Liver (tissue), 9 donors: Measurements from ENCODE around the gene FAM241A. TPM values are rescaled to one million over a fixed set of nuclear protein-coding genes. Genes with fewer than 3 reads are reported as not detected.

Source experiments
- DNase-seq: peaks from one replicate; pipeline ENCODE4 v3.0.0-alpha.2; 2017; ENCODE audit warnings: low spot score
- H3K27ac ChIP-seq, 2 donors: one replicate each; pipeline ENCODE4 v1.7.0; 2013; ENCODE audit warnings: inconsistent platforms in 2 of 2, low read length in 2 of 2, control low read depth in 1 of 2, low read depth in 1 of 2, mild to moderate bottlenecking in 1 of 2
- H3K27me3 ChIP-seq, 4 donors: one replicate each; pipeline versions ENCODE4 v1.6.1 to v1.7.0; 2013; ENCODE audit warnings: low read length in 3 of 4, inconsistent platforms in 1 of 4, mild to moderate bottlenecking in 1 of 4, moderate library complexity in 1 of 4; ENCODE audit not compliant: control insufficient read depth in 4 of 4, insufficient read depth in 4 of 4
- H3K36me3 ChIP-seq, 4 donors: one replicate each; pipeline versions ENCODE4 v1.6.1 to v1.7.0; 2013; ENCODE audit warnings: low read length in 3 of 4, mild to moderate bottlenecking in 3 of 4, low read depth in 1 of 4, moderate library complexity in 1 of 4; ENCODE audit not compliant: control insufficient read depth in 4 of 4, insufficient read depth in 3 of 4
- H3K4me1 ChIP-seq, 4 donors: one replicate each; pipeline versions ENCODE4 v1.6.1 to v1.7.0; 2013; ENCODE audit warnings: low read length in 3 of 4, mild to moderate bottlenecking in 3 of 4, moderate library complexity in 1 of 4; ENCODE audit not compliant: control insufficient read depth in 4 of 4, insufficient read depth in 4 of 4
- H3K4me3 ChIP-seq, 3 donors: one replicate each; pipeline versions ENCODE4 v1.6.1 to v1.7.0; 2013; ENCODE audit warnings: low read length in 3 of 3, control low read depth in 1 of 3, low read depth in 1 of 3, mild to moderate bottlenecking in 1 of 3
- H3K9ac ChIP-seq, 2 donors: one replicate each; pipeline ENCODE4 v1.7.0; 2013; ENCODE audit warnings: low read length in 2 of 2, mild to moderate bottlenecking in 2 of 2, moderate library complexity in 2 of 2, control low read depth in 1 of 2, low read depth in 1 of 2
- H3K9me3 ChIP-seq, 4 donors: one replicate each; pipeline versions ENCODE4 v1.6.1 to v1.7.0; 2013; ENCODE audit warnings: low read length in 3 of 4; ENCODE audit not compliant: control insufficient read depth in 4 of 4
- ATF3 ChIP-seq: IDR thresholded peaks from 2 replicates; pipeline ENCODE4 v1.6.1; 2016; ENCODE audit warnings: antibody characterized with exemption
- CTCF ChIP-seq: fragments of 150-350 bp; IDR thresholded peaks from 2 replicates; pipeline ENCODE4 v1.5.1; 2017; ENCODE audit warnings: improper control_type of control experiment, low read depth, low read length; ENCODE audit not compliant: missing input control
- EGR1 ChIP-seq, 2 donors: IDR thresholded peaks; 2 replicates each; pipeline ENCODE4 v1.6.1; 2016 to 2018; ENCODE audit warnings: antibody characterized with exemption in 2 of 2, low read depth in 2 of 2
- FOXA1 ChIP-seq: IDR thresholded peaks from 2 replicates; pipeline ENCODE4 v1.6.1; 2016; ENCODE audit warnings: antibody characterized with exemption
- FOXA2 ChIP-seq: IDR thresholded peaks from 2 replicates; pipeline ENCODE4 v1.6.1; 2016; ENCODE audit warnings: antibody characterized with exemption
- GABPA ChIP-seq, 2 donors: IDR thresholded peaks in 1 of 2; conservative IDR thresholded peaks in 1 of 2; 2 replicates each; pipeline ENCODE4 v1.6.1; 2016; ENCODE audit warnings: antibody characterized with exemption in 2 of 2, mild to moderate bottlenecking in 1 of 2, moderate library complexity in 1 of 2
- HNF4A ChIP-seq, 2 donors: conservative IDR thresholded peaks; 2 replicates each; pipeline ENCODE4 v1.6.1; 2016; ENCODE audit warnings: antibody characterized with exemption in 2 of 2, mild to moderate bottlenecking in 2 of 2
- HNF4G ChIP-seq: IDR thresholded peaks from 2 replicates; pipeline ENCODE4 v1.6.1; 2016; ENCODE audit warnings: antibody characterized with exemption
- JUND ChIP-seq, 2 donors: IDR thresholded peaks; 2 replicates each; pipeline ENCODE4 v1.6.1; 2016; ENCODE audit warnings: antibody characterized with exemption in 2 of 2
- MAX ChIP-seq: IDR thresholded peaks from 2 replicates; pipeline ENCODE4 v1.6.1; 2016; ENCODE audit warnings: antibody characterized with exemption
- NR2F2 ChIP-seq: IDR thresholded peaks from 2 replicates; pipeline ENCODE4 v1.6.1; 2016; ENCODE audit warnings: antibody characterized with exemption
- RAD21 ChIP-seq, 2 donors: IDR thresholded peaks; 2 replicates each; pipeline ENCODE4 v1.6.1; 2016; ENCODE audit warnings: antibody characterized with exemption in 2 of 2, mild to moderate bottlenecking in 2 of 2
- REST ChIP-seq: IDR thresholded peaks from 2 replicates; pipeline ENCODE4 v1.6.1; 2016; ENCODE audit warnings: antibody characterized with exemption, mild to moderate bottlenecking
- RXRA ChIP-seq, 2 donors: IDR thresholded peaks; 2 replicates each; pipeline ENCODE4 v1.6.1; 2017 to 2018; ENCODE audit warnings: antibody characterized with exemption in 2 of 2, mild to moderate bottlenecking in 1 of 2
- SP1 ChIP-seq: IDR thresholded peaks from 2 replicates; pipeline ENCODE4 v1.6.1; 2018; ENCODE audit warnings: antibody characterized with exemption, mild to moderate bottlenecking
- TAF1 ChIP-seq: conservative IDR thresholded peaks from 2 replicates; pipeline ENCODE4 v1.6.1; 2016; ENCODE audit warnings: antibody characterized with exemption, mild to moderate bottlenecking
- YY1 ChIP-seq: IDR thresholded peaks from 2 replicates; pipeline ENCODE4 v1.6.1; 2016; ENCODE audit warnings: antibody characterized with exemption, mild to moderate bottlenecking
- WGBS: extraction: QIAGEN DNeasy Blood & Tissue Kit; methylation state at CpG from one replicate; pipeline ENCODE4 v1.1.7; 2013; 5-methylcytosine and 5-hydroxymethylcytosine counted together
- polyA plus RNA-seq, 2 donors: library from polyadenylated mRNA; stranded (reverse) in 1 of 2; unstranded in 1 of 2; fragments of 200-250 nt in 1 of 2; fragments of >200 nt in 1 of 2; fragmentation: Nextera tagmentation in 1 of 2; extraction: Ambion mirVana in 1 of 2; gene quantifications; one replicate each; pipeline versions ENCODE4 v1.2.1 to v1.2.3, GENCODE V29; 2013 to 2015
- total RNA-seq, 2 donors: library from RNA; depleted of rRNA; stranded (reverse); fragments of >200 nt; gene quantifications; one replicate each; pipeline ENCODE4 v1.2.3, GENCODE V29; 2014
- TF ChIP-seq, protein P1 (sequence below): IDR thresholded peaks from 2 replicates; pipeline ENCODE4 v1.6.1; 2016; ENCODE audit warnings: antibody characterized with exemption
- donor health status: healthy.
- donor health status: healthy.
- donor health status: healthy.
- donor health status: healthy.
- donor health status: healthy.

FAM241A gene
- total and polyA plus RNA-seq, 4 donors: 1.1 to 2.3 (median 1.7) TPM

DNA sequence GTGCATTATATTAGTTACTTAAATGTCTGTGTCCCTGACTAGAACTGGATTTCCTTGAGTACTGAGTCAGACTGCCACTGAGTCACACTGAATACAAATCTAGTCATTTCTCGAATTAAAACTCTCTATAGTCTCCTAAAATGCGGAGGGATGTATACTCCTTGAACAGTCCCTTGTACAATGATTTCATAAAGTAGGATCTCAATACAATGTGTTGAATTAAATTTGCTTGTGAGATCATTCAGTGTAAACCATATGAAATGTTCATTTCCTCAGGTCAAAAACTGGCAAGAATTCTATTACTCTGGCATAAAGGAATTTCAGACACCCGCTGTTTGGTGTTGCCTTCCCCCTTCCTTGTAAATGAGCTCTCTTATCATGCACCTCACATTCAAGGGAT, 17.5 kb upstream of the FAM241A start (continued):
- TF ChIP-seq REST (no peak), ATF3 (no peak), GABPA (IDR thresholded peaks at IDR 0.05 in 1 of 2, conservative IDR thresholded peaks at IDR 0.05 in 1 of 2) (no peak), EGR1 (IDR thresholded peaks at IDR 0.05; ENCODE audit: low read depth in 2 of 2) (no peak), TAF1 (no peak), SP1 (no peak), RAD21 (IDR thresholded peaks at IDR 0.05) (no peak), NR2F2 (no peak), HNF4G (no peak), YY1 (no peak), JUND (IDR thresholded peaks at IDR 0.05) (no peak), MAX (no peak), HNF4A (conservative IDR thresholded peaks at IDR 0.05) (no peak), RXRA (IDR thresholded peaks at IDR 0.05) (no peak)

- peaks cover 0 to 3% (median 0%) of the 10 kb centered on the region in 4 donors for H3K4me1 ChIP-seq
- no peak overlapping the region for H3K4me3 ChIP-seq
- TF ChIP-seq CTCF: no peak
- TF ChIP-seq RXRA (IDR thresholded peaks at IDR 0.05): no peak
- TF ChIP-seq, protein P1, sequence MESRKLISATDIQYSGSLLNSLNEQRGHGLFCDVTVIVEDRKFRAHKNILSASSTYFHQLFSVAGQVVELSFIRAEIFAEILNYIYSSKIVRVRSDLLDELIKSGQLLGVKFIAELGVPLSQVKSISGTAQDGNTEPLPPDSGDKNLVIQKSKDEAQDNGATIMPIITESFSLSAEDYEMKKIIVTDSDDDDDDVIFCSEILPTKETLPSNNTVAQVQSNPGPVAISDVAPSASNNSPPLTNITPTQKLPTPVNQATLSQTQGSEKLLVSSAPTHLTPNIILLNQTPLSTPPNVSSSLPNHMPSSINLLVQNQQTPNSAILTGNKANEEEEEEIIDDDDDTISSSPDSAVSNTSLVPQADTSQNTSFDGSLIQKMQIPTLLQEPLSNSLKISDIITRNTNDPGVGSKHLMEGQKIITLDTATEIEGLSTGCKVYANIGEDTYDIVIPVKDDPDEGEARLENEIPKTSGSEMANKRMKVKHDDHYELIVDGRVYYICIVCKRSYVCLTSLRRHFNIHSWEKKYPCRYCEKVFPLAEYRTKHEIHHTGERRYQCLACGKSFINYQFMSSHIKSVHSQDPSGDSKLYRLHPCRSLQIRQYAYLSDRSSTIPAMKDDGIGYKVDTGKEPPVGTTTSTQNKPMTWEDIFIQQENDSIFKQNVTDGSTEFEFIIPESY: no peak
- TF ChIP-seq FOXA1: no peak
- TF ChIP-seq YY1: no peak
- TF ChIP-seq NR2F2: no peak
- TF ChIP-seq TAF1: no peak
- TF ChIP-seq HNF4A (conservative IDR thresholded peaks at IDR 0.05): no peak
- TF ChIP-seq HNF4G: no peak
- no peak for TF ChIP-seq EGR1 (IDR thresholded peaks at IDR 0.05; ENCODE audit: low read depth in 2 of 2)
- TF ChIP-seq JUND (IDR thresholded peaks at IDR 0.05): no peak
- no peak for TF ChIP-seq FOXA2
- no peak for TF ChIP-seq MAX
- no peak for TF ChIP-seq REST
- TF ChIP-seq SP1: no peak
- no peak for TF ChIP-seq ATF3
- TF ChIP-seq GABPA (IDR thresholded peaks at IDR 0.05 in 1 of 2, conservative IDR thresholded peaks at IDR 0.05 in 1 of 2): no peak
- TF ChIP-seq RAD21 (IDR thresholded peaks at IDR 0.05): no peak
- no peaks in the 10 kb centered on the region for H3K9me3 ChIP-seq
- no peak overlapping the region for H3K9ac ChIP-seq
- H3K27ac ChIP-seq: no peak overlapping the region
- H3K27me3 ChIP-seq: no peaks in the 10 kb centered on the region
- DNase-seq: no peak
- H3K36me3 ChIP-seq: no peaks in the 10 kb centered on the region
- WGBS: 62% methylated on average over 2 of the region's 2 CpGs
Observed at GRCh38 chr4:112128452-112128851, 16.8 kb upstream of the FAM241A start.
